M059J (cell line): ENCODE results near the gene CFAP65. TPM values are rescaled to one million over a fixed set of nuclear protein-coding genes. Genes with fewer than 3 reads are reported as not detected.
A peak's percentile ranks its signal among the peaks of the same experiment; 100 is the strongest.

Experiments used
- DNase-seq: peaks from one replicate; pipeline ENCODE4 v3.0.0-alpha.2; 2012; ENCODE audit warnings: low read depth
- total RNA-seq: library from RNA; depleted of rRNA; stranded (reverse); fragments of >200 nt; shearing (Covaris generic); gene quantifications from 2 replicates; pipeline ENCODE4 v1.2.3, GENCODE V29; 2014

Gene CFAP65
- total RNA-seq, 1 experiment from 2014 or later: not detected

- DNase-seq: no peak
These were observed 50.7 kb downstream of the CFAP65 start for GRCh38 chr2:218990612-218991011.

GRCh38 chr2:218990052-218990451 lies 51.3 kb downstream of the CFAP65 start:
- DNase-seq: no peak

GRCh38 chr2:218988650-218989049 lies 52.7 kb downstream of the CFAP65 start:
- DNase-seq: no peak

DNA sequence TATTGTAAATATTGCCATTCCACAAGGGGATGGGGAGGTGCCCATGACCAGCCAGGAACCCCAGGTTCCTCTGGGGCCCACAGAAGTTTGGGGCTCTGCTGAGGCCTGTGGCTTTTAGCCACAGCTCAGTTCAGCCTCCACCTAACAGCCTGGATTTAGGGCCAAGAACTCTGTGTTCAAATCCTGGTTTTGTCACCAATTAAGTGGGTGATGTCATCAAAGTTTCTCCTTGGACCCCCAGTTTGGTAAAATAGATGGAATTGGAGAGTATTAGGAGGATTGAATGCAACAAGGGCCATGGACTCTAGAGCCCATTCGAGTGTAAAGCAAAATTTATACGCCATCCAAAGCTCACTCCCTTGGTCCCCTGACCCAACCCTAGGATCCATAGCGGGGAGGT lies 53.2 kb downstream of the CFAP65 start:
- DNase-seq: no peak

DNA sequence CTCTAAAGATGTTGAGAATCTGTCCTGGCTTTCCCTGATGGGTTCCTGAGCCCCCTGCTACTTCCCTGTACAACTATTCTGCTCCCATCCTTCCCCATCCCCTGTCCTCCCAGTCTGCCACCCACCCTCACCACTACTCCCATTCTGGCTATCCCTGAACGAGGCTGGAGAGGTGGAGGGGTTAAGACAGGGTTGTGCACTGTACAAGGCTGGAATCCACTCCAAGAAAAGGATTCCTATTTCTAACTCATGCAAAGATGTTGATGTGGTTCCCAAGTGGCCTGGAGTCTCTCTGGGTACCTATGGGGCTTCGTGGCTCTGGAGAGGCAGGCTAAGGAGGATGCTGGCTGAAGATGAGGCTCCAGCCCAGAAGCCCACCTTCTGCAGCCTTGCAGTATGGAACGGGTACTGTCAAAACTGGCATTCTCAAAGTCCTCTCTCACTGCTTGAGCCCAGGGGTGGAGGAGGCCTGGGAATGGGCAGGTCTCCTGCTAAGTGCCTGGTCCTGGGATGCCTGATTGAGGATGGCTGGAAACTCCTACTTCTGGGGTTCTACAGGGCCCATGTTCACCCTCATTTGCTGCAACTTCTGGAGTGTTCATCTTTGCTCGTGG lies 55.1 kb downstream of the CFAP65 start:
- no peak for DNase-seq

GRCh38 chr2:218985325-218986091 lies 55.8 kb downstream of the CFAP65 start:
- no peak for DNase-seq

DNA sequence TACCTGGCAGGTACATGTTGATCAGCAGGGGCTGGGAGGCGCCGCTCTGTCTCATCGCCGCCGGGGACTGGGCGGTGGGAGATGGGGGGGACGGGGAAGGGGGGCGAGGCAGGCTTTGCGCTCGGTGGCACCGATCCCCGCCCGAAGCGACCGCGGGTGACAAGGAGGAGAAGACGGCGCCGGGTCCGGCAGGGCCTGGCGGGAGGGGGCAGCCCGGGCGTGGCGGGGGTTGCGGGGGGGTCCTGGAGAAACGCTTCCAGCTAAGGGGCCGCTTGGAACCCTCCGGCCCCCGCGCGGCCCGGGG lies 56.3 kb downstream of the CFAP65 start, which contains the start of gene FEV:
TSS of gene FEV (minus strand) at position 164 of the 304 bp plus-strand sequence. CDS start at position 55, 109 bp downstream.
- DNase-seq: no peak

- no peak for DNase-seq
These were observed 56.9 kb downstream of the CFAP65 start for GRCh38 chr2:218984239-218985020.

GRCh38 chr2:218983934-218984238 lies 57.4 kb downstream of the CFAP65 start:
- no peak for DNase-seq

- DNase-seq: no peak
These were observed 57.9 kb downstream of the CFAP65 start for GRCh38 chr2:218983263-218983933.

GRCh38 chr2:218982586-218983262 lies 58.6 kb downstream of the CFAP65 start:
- no peak for DNase-seq

- no peak for DNase-seq
These were observed 59.3 kb downstream of the CFAP65 start for GRCh38 chr2:218981881-218982585.

- DNase-seq: no peak
These were observed 59.9 kb downstream of the CFAP65 start for GRCh38 chr2:218981390-218981880.

DNA sequence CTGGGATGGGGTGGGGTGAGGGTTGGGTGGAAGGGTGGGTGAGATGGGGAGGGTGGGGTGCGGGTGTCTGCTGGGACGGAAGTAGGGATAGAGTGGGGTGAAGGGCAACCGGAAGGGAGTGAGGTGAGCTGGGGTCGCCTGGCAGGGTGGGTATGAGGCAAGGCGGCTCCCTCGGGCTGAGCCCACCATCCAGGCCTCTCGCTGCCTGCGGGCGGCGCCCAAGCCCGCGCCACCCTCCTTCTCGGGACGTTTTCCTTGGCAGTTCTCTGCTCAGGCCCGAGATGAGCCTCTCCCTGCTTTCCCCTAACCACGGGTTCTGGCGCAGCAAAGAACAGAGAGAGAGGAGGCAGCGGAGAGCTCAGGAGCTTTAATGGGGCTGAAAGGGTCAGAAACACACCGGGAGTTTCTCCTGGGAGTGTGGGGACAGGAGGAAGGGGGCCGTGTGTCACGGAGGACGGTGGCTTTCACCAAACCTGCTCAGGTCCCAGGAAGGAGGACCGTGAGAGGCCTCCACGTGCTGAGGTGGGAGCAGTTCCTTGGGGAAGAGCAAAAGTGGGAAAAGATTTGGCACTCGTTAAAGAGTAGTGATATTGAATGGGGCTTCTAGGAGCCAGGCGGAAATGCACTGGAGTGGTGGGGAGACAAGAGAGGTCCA lies 60.5 kb downstream of the CFAP65 start:
- peak; percentile 31 for DNase-seq

- DNase-seq: peak; percentile 69
These were observed 61.2 kb downstream of the CFAP65 start for GRCh38 chr2:218979846-218980734.

- no peak for DNase-seq
These were observed 66.1 kb downstream of the CFAP65 start for GRCh38 chr2:218975060-218975777.

DNA sequence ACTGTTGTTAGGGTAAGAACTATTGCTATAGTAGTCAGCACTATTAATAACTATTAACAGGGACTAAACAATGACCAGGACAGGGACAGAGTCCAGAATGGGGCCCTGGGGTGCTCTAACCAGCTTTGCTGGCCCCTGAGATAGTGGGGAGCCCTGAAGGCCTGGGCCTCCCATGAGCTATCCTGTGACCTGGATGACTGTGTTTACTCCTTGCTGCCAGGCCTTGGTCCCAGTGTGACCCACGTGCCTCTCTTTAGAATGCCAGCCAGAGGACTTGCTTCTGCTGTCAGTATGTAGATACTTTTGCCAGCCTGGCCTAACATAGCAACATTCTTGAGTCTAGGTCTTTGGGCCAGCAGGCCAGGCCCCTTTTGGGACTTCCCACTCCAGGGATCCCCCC lies 70.4 kb downstream of the CFAP65 start:
- DNase-seq: no peak

GRCh38 chr2:218964041-218964771 lies 77.1 kb downstream of the CFAP65 start:
- DNase-seq: peak; percentile 90
